DMS153 treated with DMSO at 0.1 percent for 48 hours (cell line): ENCODE measurements around the gene ARR3.
"Not testable (repeated sequence)": the region's sequence is repeated elsewhere in the genome, so short reads cannot be mapped to it uniquely, and the experiment has no call there.

ENCODE experiments used
- DNase-seq: peaks from one replicate; lab custom pipeline; 2025; ENCODE audit not compliant: unreplicated experiment; lab: John Stamatoyannopoulos, UW

Gene ARR3

DNA sequence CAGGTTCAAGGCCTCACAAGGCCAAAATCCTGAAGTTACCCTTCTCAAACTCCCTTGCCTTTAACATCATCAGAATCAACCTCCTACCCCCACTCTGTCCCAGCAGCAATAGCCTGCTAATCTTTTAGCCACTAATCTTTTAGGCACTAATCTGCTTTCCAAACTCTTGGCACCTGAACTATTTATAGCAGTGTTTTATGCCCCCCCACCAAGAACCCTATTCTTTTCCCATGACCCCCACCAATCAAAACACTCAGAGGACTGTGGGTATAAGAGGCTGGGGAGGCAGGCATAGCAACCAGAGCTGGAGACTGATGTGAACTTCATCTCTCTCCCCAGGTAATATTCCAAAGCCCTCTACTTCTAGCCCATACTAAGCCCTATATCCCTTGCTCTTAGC is at the start of gene ARR3:
TSS of gene ARR3 (plus strand) at position 301 of the 400 bp plus-strand sequence. CDS start 1,052 bp downstream, outside the sequence.
- no peak for DNase-seq

DNA sequence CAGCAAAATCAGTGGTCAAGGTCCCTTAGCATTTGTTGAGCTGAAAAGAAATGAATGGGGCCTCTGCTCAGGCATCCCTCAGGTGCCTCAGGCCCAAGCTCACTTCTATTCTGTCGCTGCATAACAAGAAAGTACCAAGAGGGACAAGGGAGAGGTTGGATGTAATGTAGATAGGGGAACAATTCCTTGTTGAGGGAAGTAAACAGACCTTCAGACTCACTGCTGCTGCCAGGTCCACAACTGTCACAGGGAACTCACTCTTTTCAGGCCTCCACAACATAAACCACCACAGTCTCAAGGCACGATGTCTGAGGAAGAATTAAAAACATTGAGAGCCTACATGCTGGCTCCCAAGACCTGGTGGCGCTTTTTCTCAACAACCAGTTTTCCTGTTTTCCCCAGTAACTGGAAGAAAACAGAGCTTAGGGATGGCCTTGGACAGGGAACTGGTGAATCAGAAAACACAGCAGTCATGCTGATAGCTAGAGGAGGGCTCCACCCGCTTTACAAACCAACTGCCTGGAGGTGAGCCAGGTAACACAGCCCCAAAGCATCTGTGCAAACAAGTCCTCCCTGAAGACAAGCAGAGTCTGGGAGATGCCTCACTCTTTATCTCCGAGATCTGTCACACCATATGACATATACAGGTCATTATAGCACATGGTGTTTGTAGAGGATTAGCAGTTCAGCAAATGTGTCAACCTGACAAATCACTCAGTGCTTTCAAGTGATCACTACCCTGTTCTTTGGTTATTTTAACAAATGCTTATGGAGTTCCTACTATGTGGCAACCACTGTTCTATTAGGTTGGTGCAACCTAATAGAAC is 48.0 kb upstream of the ARR3 start:
- peak; percentile 45 for DNase-seq

DNA sequence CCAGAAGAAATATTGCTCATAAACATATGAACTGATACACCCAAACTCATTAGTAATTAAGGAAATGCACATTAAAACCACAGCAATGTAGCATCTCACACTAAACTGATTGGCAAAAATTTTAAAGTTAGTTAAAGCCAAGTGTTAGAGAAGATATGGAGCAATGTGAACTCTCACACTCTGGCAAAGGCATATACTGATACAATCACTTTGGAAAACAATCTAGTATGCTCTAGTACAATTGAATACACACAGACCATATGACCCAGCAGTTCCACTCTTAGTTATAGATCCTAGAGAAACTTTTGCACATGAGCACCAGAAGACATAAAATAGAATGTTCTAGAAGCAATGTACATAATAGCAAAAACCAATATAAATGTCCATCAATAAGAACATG is 42.1 kb upstream of the ARR3 start:
- DNase-seq, result no peak

DNA sequence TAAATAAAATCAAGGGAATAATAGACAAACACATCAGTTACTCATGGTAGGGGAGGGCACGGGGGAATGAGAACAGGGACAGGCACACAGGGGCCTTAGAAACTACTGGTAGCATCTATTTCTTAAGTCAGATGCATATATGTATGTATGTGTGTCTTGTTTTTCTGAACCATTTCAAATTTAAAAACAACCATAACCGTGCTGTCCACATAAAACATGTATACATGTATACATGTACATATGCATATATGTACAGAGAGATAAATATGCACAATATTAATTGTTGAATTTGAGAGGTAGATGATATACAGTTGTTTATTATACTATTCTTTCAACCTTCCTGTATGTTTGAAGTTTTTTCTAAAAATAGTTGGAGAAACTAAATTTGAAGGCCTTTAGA is 41.4 kb upstream of the ARR3 start:
- no peak for DNase-seq

DNA sequence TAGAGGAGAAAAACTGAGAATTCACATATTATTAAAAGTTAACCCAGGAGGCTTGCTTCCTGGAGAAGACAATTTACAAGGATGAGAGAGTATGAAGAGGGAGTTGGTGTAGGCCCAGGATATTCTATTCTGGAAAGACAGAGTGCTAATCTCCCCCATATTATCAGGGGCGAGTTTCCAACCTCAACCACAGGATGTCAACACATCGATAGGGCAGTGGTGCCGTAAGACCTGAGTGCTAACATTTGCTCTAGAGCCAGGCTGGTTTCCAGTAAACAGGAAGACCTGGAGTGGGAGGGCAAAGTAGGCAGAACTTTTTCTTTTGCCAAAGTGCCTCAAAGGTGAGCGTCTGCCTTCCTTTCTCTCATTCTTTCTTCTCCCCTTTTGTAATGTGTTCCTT is 36.5 kb upstream of the ARR3 start:
- DNase-seq, result no peak

DNA sequence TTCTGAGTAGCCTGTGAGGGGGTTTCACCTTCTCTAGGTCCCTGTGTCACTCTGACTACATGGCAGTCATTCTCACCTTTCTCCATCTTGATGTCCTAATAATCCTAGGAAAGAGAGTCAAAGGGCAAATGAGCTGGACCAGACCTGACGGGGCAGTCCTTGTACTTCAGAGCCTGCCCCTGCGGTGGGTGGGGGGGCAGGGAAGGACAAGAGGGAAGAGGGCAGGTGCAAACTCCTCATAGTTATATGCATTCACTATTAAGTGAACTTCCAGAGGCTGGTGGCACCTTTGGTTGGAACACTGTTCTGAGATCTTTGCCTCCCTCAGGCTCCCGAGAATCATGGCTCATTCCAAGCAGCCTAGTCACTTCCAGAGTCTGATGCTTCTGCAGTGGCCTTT is 33.8 kb upstream of the ARR3 start, which contains the start of gene AWAT1:
TSS of gene AWAT1 (plus strand) at position 301 of the 400 bp plus-strand sequence. CDS start at position 342, 41 bp downstream.
- no peak for DNase-seq

DNA sequence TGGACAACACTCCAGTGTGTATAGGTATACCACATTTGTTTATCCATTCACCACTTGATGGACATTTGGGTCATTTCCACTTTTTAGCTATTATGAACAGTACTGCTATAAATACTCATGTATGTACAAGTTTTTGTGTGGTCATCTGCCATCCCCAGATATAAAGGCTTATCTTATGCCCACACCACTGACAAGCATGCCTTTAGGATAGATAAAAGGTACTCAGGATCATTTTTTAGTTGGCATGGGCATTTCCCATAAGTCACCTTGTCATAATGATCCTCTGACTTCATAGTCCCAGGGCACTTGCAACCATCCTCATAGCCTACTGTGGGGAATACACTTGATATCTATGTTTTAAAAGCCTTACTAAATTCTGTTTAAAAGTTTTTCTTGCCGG is 27.4 kb upstream of the ARR3 start:
- no peak for DNase-seq

DNA sequence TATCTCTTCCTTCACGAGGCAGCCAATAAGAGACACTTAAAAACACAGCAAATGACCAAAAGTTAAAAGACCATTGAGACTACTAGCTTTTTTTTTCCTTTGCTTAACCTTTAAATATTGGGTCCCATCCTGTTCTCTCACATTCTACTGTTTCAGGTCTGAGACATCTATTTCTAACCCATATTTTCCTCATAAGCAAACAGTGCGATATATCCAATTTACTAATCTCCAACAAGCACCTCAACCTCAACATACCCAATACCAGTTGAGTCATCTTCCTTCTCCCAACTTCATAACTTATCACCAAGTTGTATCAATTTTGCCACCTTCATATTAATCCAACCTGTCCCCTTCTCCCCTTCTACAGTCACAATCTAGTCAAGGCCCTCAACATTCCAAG is 26.6 kb upstream of the ARR3 start:
- no peak for DNase-seq

DNA sequence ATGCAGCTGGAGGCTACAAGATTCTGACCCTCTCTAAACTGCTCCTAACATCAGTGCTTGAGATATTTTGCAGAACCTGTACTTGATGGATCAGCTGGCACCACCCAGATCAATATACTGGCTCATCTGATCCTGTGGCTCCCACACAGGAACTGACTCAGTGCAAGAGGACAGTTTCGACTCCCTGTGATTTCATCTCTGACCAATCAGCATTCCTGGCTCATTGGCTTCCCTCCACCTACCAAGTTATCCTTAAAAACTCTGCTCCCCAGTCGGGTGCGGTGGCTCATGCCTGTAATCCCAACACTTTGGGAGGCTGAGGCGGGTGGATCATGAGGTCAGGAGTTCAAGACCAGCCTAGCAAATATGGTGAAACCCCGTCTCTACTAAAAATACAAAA is 24.5 kb upstream of the ARR3 start:
- DNase-seq, result not testable (repeated sequence)

DNA sequence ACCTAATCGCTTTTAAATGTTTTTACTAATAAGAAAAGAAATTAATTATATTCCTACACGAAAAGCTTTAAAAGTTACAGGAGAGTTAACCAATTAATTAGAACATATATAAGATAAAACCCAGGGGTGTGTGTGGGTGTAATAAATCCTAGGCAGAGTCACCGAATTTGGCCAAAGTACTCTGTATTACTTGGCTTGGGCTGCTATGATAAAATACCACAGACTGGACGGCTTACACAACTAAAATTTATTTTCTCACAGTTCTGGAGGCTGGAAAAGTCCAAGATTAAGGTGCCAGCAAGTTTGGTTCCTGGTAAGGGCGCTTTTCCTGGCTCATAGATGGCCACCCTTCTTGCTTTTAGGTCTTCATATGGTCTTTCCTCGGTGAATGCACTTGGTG is 23.3 kb upstream of the ARR3 start:
- no peak for DNase-seq

DNA sequence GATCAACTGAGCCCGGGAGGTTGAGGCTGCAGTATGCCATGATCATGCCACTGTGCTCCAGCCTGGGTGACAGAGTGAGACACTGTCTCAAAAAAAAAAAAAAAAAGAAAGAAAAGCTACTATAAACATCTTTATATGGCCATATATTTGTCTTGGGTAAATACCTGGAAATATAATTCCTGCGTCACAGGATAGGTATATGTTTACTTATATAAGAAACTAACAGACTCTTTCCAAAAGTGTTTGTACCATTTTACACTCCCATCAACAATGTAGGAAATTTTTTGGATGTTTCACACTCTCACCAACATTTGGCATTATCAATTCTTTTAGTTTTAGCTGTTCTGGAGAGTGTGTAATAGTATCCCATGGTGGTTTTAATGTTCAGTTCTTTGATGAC is 20.9 kb upstream of the ARR3 start:
- DNase-seq, result no peak

DNA sequence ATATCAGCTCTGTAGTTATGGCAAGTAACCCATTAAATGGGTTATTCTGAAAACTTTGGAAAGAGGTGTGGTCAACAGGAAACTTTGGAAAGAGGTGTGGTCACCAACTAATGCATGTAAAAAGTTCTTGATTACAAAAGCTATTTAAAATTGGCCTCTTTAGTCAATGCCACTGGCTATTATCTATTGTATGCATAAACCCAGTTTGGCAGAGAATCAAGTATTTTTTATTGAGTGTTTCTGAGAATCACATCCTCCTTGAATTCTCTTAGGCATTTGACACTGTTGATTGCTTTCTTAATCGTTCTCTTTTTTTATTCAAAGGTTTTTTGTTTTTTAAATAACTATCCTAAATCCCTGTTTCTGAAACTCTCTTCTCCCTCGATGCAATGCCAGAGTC is 15.6 kb upstream of the ARR3 start:
- DNase-seq, result no peak

DNA sequence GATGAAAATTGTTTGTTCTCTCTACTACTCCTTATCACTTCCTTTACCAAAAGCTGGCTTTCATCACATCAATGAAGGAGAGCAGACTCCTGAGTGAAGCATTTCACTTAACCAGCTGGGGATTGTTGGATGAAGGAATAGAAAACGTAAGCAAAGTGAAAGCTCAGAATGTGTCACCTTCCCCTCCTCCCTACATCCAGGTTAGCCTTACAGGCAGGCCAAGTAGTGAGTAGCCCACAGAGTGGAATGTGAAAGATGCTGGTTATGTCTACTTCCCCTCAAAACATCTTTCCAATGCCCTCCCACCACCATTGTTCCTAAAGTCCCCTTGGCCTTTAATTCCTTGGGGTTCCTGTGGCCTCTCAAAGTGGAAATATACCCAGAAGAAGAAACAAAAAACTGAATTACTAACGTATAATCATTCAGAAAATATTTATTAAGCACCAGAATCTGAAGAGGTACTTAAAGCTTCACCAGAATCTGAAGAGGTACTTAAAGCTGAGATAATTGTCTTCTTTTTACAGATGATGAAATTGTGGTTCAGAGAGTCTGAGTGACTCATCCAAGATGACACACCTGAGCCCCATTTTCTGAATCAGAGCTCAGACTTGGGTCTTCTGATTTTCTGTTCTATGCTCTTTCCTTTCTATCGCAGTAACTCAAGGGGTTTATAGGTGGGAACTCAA is 14.6 kb upstream of the ARR3 start:
- DNase-seq, result no peak

DNA sequence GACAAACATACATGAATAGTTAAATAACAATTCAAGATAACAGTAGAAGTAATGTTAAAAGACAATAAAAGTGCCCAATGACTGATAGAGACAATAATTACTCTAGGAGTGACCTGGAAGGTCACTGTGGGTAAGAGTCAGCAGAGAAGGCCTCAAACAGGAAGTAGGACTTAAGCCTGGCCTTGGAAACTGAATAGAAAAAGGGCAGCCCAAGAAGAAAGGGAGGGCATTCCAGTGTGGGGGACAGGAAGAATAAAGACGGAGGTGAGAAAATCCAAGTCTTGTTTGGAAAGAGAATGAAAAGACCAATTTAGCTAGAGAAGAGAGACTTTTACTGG is 14.1 kb upstream of the ARR3 start:
- no peak for DNase-seq

DNA sequence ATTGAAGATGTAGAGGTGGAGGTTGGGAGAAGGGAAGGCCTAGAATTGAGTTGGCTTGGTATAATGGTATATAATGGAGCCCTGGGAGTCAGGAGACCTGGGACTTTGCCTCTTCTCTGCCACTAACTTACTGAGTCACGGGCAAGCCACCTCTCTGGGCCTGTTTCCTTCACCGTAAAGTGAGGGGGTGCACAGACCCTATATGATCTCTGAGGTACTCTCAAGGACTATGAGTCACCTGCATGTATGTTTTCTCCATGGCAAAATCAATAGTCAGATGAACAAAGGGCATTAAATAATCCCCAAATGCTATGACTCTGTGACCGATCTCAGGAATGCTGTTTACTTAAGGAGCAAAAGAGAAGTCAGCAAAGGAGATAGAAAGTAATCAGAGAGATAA is 13.2 kb upstream of the ARR3 start:
- DNase-seq, result no peak

DNA sequence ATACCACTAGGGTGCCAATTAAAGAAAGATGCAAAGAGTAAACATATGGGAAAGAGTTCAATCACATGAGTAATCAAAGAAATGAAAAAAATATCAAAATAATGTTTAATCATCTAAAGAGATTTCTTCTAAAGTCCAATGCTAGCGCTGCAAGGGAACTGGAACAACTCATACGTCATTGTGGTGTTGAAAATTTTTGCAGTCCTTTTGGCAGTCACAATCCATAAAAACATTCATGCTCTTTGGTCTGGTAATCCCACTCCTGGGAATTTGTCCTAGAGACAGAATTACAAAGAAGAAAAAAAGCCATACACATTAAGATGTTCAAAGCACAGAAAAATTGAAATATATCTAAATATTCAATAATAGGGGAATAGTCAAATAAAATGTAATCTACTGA is 12.7 kb upstream of the ARR3 start:
- DNase-seq, result no peak

DNA sequence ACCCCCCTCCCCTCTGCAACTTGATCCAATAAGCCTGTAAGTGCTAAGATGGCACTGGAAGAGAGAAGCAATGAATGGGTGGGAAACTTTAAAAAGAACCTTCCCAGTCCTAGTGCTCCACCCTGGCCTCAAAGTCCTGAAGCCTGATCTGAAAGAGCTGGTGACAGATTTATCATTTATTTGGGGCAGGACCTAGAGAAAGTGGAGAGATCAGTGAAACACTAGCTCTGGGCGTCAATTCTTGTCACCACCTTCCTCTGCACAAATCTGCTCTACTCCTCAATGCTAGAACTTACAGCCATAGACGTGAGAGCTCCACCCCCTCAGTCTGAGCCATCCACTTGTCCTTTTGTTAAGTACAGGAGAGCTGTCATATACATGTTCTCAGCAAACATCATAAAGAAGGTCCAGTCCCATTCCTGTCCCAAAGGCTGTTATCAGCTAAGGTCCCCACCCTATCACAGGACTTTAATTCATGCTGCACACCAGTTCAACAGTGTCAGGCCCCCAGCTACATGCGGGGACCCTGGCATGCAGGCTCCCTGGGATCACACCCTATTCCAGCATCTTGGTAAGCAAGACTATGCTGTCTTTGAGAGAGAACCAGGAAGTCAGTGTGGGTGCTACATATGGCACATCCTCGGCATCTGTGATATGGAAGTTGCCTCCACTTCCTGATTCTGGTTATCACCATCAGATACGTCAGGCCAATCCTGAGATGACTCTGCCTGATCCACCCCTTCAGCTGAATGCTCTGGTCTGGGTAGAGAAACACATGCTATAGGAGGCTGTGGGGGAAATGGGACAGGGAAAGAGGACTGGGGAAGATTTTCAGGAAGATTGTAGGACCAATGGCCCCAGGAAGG is 10.5 kb upstream of the ARR3 start:
- no peak for DNase-seq

DNA sequence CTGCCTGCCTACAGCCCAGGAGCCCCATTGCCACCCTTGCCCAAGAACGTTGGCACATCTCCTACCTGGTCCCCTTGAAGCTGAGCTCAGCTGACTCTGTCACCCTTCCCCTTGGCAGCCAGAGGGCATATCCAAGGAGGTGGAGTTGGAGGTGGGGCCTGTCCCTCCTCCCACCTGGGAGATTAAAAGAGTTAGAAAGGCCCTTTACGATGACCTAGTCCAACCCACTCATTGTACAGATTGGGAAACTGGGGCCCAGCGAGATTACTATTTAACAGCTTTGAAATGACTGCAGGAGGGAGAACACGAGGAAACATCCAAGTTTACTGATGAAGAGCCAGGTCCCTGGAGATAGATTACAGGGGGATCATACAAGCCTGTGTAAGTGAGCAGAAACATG is 8.0 kb upstream of the ARR3 start, which contains the start of gene P2RY4:
TSS of gene P2RY4 (minus strand) at position 101 of the 400 bp plus-strand sequence. CDS start 580 bp downstream, outside the sequence.
- no peak for DNase-seq

DNA sequence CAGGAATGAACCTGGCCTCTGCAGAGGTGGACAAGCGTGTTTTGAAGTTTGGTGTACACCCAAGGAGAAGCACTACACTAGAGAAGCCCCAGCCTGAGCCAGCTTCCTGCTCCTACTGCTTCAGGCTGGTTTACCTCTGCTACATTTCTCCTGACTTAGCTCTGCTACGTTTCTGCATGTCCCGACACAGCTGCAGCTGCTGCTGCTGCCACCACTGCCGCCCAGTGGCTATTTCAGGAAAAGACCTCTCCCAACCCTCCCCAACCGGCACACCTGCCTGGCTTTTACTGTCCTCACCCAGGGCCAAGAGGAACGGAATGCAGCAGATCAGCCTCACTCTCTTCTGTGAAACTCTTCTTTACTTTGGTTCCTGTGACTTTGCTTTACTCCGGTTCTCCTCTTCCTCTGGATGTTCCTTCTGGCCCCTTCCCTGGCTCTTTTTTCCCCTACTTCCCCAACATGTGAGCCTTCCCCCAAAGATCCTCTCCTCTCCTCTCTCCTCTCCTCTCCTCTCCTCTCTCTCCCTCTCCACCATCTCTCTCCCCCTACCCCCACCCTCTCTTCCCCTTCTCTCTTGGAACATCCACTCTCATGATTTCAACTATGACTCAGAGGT is 5.1 kb upstream of the ARR3 start:
- peak; percentile 53 for DNase-seq

DNA sequence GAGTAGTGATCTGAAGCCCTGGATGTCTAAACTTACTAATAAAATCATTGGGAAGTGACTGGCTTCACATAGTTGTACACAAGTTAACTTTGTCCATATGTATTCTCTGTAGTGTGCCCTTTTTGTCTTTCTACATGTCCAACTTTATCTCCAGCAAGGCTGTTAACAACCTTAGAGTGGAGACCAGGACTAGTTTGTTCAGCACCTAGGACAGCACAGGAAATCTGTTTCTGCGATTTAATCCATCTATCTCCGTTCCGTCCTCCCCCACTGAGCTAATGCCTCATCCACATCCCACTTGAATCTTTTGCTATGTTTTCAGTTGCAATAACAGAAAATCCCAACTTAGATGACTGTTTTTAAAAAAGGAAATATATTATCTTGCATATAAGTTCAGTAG is 3.4 kb upstream of the ARR3 start:
- DNase-seq, result no peak

DNA sequence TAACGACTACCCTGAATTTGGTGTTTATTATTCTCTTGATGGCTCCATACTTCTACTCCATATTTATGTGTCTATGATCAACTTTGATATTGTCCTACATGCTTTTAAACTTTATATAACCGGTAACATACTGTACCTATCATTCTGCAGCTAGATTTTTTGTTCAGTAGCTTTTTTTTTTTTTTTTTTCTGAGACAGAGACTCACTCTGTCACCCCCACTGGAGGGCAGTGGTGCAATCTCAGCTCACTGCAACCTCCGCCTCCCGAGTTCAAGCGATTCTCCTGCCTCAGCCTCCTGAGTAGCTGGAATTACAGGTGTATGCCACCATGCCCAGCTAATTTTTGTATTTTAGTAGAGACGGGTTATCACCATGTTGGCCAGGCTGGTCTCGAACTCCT is 5.9 kb downstream of the ARR3 start:
- not testable (repeated sequence) for DNase-seq
